ENCODE results near the gene OVAAL.
A peak's percentile ranks its signal among the peaks of the same experiment; 100 is the strongest.

OVAAL gene

DNA sequence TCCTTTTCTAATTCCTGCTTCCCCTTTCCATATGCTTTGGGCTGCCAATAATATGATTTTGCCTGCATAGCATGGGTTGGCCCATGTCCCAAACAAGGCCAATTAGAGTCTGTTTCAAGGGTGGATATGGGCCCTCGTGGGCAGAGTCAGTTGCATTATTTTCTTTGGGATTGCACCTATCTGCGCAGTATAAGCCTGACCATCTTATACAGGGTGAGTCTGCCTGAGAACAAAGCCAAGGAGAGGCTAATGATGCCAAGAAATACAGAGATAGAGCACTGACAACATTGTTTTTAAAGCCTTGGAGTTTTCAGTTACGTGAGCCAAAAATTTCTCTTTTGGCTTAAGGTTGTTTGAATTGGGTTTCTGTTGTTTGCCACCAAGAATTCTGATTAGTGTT lies 18.6 kb downstream of the OVAAL start:
- Histone ChIP-seq H3K4me1 (ENCODE audit: control insufficient read depth in 1 of 2, insufficient read depth in 2 of 2, low read length in 2 of 2) (peaks cover 12 to 18% of the 10 kb centered on the region in 2 experiments), H3K4me3 (ENCODE audit: low read depth, low read length) (no peak overlapping the region), H3K9me3 (ENCODE audit: insufficient read depth, low read depth, low read length) (no peaks in the 10 kb centered on the region), H2BK12ac (ENCODE audit: low read length) (no peak overlapping the region), H3K4me2 (ENCODE audit: low read length) (no peak overlapping the region), H3K79me2 (ENCODE audit: control insufficient read depth, insufficient read depth, low read length, poor library complexity) (no peaks in the 10 kb centered on the region), H2AFZ (ENCODE audit: insufficient read depth, low read length, poor library complexity) (no peak overlapping the region), H3K27ac (ENCODE audit: low read depth, low read length) (no peak overlapping the region), H4K8ac (ENCODE audit: low read depth, low read length) (no peak overlapping the region), H3K14ac (ENCODE audit: low read length) (no peak overlapping the region), H2BK5ac (ENCODE audit: low read depth, low read length, poor library complexity) (no peak overlapping the region), H3K9ac (ENCODE audit: low read length) (no peak overlapping the region), H2AK5ac (ENCODE audit: low read length) (no peak overlapping the region), H3K36me3 (ENCODE audit: control insufficient read depth in 1 of 2, insufficient read depth in 2 of 2, low read length in 2 of 2) (no peaks in the 10 kb centered on the region), H3K23ac (ENCODE audit: low read length) (no peak overlapping the region), H3K18ac (ENCODE audit: low read length) (no peak overlapping the region), H3K4ac (ENCODE audit: low read depth, low read length) (no peak overlapping the region), H4K91ac (ENCODE audit: low read depth, low read length) (no peak overlapping the region), H4K12ac (ENCODE audit: low read depth, low read length) (no peak overlapping the region), H2BK120ac (ENCODE audit: insufficient read depth, low read length, poor library complexity) (no peak overlapping the region), H3K79me1 (ENCODE audit: low read length) (peaks cover 5% of the 10 kb centered on the region), H3K27me3 (ENCODE audit: insufficient read depth, low read length) (no peaks in the 10 kb centered on the region)
- no CpG with 5 or more reads among the region's 3 CpGs for WGBS (ENCODE audit: extremely low coverage, insufficient coverage, insufficient read length)
- no peak for DNase-seq

DNA sequence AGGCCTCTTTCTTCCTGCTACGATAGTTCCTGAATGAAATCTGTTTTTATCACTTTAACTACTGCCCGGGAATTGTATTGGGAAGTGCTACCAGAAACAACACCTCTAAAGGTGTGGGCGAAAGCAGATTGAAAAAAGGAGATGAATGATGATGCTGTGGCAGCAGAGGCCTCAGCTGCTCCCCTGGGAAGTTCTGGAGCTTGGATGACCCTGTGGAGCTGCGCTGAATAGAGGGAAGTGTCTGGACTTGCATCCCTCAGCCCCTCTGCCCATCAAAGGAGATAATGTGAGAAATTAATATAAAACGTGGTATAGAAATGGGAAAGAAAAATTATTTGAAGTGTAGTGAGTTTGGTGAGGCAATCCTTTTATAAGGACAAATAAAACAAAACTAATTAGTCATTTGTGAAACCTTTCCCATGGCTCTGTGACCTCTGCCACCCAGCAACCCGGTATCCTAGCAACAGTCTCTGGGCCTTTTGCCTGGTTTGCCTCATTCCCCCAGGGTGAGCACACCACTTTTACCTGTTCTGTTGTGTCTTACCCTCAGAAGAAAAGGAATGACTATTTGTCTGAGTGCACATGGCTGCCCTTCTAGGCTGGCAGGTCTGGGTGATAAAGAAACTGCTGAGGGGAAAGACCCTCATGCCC lies 21.3 kb downstream of the OVAAL start:
- peak overlapping the region; percentile 8 for H2BK120ac ChIP-seq (ENCODE audit: insufficient read depth, low read length, poor library complexity)
- no peak overlapping the region for H3K23ac ChIP-seq (ENCODE audit: low read length)
- H3K79me2 ChIP-seq (ENCODE audit: control insufficient read depth, insufficient read depth, low read length, poor library complexity) = no peaks in the 10 kb centered on the region
- 100% methylated on average over 1 of the region's 6 CpGs for WGBS (ENCODE audit: extremely low coverage, insufficient coverage, insufficient read length)
- no peaks in the 10 kb centered on the region for H3K36me3 ChIP-seq (ENCODE audit: control insufficient read depth in 1 of 2, insufficient read depth in 2 of 2, low read length in 2 of 2)
- H2BK12ac ChIP-seq (ENCODE audit: low read length) = peak overlapping the region; percentile 19
- H3K27ac ChIP-seq (ENCODE audit: low read depth, low read length) = peak overlapping the region; percentile 28
- H4K91ac ChIP-seq (ENCODE audit: low read depth, low read length) = peak overlapping the region; percentile 5
- H3K9ac ChIP-seq (ENCODE audit: low read length) = no peak overlapping the region
- no peak overlapping the region for H3K14ac ChIP-seq (ENCODE audit: low read length)
- H4K12ac ChIP-seq (ENCODE audit: low read depth, low read length) = no peak overlapping the region
- no peak overlapping the region for H3K4ac ChIP-seq (ENCODE audit: low read depth, low read length)
- no peak overlapping the region for H2BK5ac ChIP-seq (ENCODE audit: low read depth, low read length, poor library complexity)
- no peak overlapping the region for H2AK5ac ChIP-seq (ENCODE audit: low read length)
- peaks cover 16 to 21% of the 10 kb centered on the region in 2 experiments for H3K4me1 ChIP-seq (ENCODE audit: control insufficient read depth in 1 of 2, insufficient read depth in 2 of 2, low read length in 2 of 2)
- H3K4me2 ChIP-seq (ENCODE audit: low read length) = no peak overlapping the region
- no peak overlapping the region for H3K4me3 ChIP-seq (ENCODE audit: low read depth, low read length)
- peaks cover 8% of the 10 kb centered on the region for H3K79me1 ChIP-seq (ENCODE audit: low read length)
- H2AFZ ChIP-seq (ENCODE audit: insufficient read depth, low read length, poor library complexity) = no peak overlapping the region
- DNase-seq = peak; percentile 74 to 86
- H3K9me3 ChIP-seq (ENCODE audit: insufficient read depth, low read depth, low read length) = no peaks in the 10 kb centered on the region
- no peak overlapping the region for H4K8ac ChIP-seq (ENCODE audit: low read depth, low read length)
- H3K18ac ChIP-seq (ENCODE audit: low read length) = no peak overlapping the region
- H3K27me3 ChIP-seq (ENCODE audit: insufficient read depth, low read length) = no peaks in the 10 kb centered on the region

DNA sequence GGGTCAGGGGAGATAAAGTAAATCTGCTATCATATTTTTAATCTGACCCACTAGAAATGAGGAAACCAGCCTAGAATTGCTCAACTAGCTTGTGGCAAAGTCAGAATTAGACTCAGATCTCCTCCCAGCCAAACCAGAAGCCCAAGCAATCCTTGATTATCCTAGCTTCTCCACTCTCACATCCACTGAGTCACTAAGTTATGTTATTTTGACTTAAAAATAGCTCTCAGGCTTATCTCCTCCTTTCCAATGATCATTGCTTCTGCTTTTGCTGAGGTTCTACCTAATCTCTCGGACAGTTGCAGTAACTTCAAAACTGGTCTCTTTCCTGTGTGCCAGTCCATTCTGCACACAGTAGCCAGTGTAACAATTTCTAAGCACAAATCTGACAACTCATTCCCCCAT lies 22.9 kb downstream of the OVAAL start:
- Histone ChIP-seq H4K91ac (ENCODE audit: low read depth, low read length) (no peak overlapping the region), H3K79me2 (ENCODE audit: control insufficient read depth, insufficient read depth, low read length, poor library complexity) (peaks cover 1% of the 10 kb centered on the region), H3K9me3 (ENCODE audit: insufficient read depth, low read depth, low read length) (no peaks in the 10 kb centered on the region), H3K4ac (ENCODE audit: low read depth, low read length) (no peak overlapping the region), H2AK5ac (ENCODE audit: low read length) (no peak overlapping the region), H3K4me3 (ENCODE audit: low read depth, low read length) (no peak overlapping the region), H2AFZ (ENCODE audit: insufficient read depth, low read length, poor library complexity) (no peak overlapping the region), H3K27ac (ENCODE audit: low read depth, low read length) (no peak overlapping the region), H3K79me1 (ENCODE audit: low read length) (peaks cover 16% of the 10 kb centered on the region), H2BK12ac (ENCODE audit: low read length) (no peak overlapping the region), H3K23ac (ENCODE audit: low read length) (no peak overlapping the region), H2BK120ac (ENCODE audit: insufficient read depth, low read length, poor library complexity) (no peak overlapping the region), H3K14ac (ENCODE audit: low read length) (no peak overlapping the region), H3K36me3 (ENCODE audit: control insufficient read depth in 1 of 2, insufficient read depth in 2 of 2, low read length in 2 of 2) (no peaks in the 10 kb centered on the region), H2BK5ac (ENCODE audit: low read depth, low read length, poor library complexity) (peak overlapping the region; percentile 74), H3K18ac (ENCODE audit: low read length) (no peak overlapping the region), H3K4me2 (ENCODE audit: low read length) (no peak overlapping the region), H4K8ac (ENCODE audit: low read depth, low read length) (no peak overlapping the region), H3K27me3 (ENCODE audit: insufficient read depth, low read length) (no peaks in the 10 kb centered on the region), H4K12ac (ENCODE audit: low read depth, low read length) (no peak overlapping the region), H3K4me1 (ENCODE audit: control insufficient read depth in 1 of 2, insufficient read depth in 2 of 2, low read length in 2 of 2) (peaks cover 22 to 29% of the 10 kb centered on the region in 2 experiments), H3K9ac (ENCODE audit: low read length) (no peak overlapping the region)
- DNase-seq = peak in 1 of 2 donors; percentile 36
- no CpG with 5 or more reads among the region's 1 CpG for WGBS (ENCODE audit: extremely low coverage, insufficient coverage, insufficient read length)

DNA sequence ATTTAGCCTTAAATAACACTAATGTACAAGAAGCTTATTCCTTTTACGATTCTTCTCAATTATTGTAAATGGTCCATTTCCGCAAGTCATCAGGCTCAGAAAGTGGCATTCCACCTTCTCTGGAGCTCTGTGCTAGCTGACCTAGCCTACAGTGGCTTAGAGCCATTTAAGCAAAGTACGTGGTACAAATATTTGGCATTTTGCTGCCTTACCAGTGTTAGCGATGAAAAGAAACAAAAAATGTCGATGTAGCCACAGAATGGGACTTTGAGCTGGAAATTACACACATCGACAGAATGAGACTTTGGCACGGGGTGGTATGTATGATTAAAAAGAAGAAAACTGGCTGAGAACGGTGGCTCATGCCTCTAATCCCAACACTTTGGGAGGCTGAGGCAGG lies 26.1 kb downstream of the OVAAL start:
- Histone ChIP-seq H3K9ac (ENCODE audit: low read length) (no peak overlapping the region), H4K12ac (ENCODE audit: low read depth, low read length) (no peak overlapping the region), H3K14ac (ENCODE audit: low read length) (peak overlapping the region; percentile 80), H3K27ac (ENCODE audit: low read depth, low read length) (peak overlapping the region; percentile 84), H2BK120ac (ENCODE audit: insufficient read depth, low read length, poor library complexity) (peak overlapping the region; percentile 74), H4K91ac (ENCODE audit: low read depth, low read length) (peak overlapping the region; percentile 87), H2BK12ac (ENCODE audit: low read length) (peak overlapping the region; percentile 95), H3K9me3 (ENCODE audit: insufficient read depth, low read depth, low read length) (no peaks in the 10 kb centered on the region), H4K8ac (ENCODE audit: low read depth, low read length) (peak overlapping the region; percentile 58), H3K23ac (ENCODE audit: low read length) (no peak overlapping the region), H3K79me1 (ENCODE audit: low read length) (peaks cover 14% of the 10 kb centered on the region), H3K18ac (ENCODE audit: low read length) (peak overlapping the region; percentile 56), H2AK5ac (ENCODE audit: low read length) (peak overlapping the region; percentile 78), H3K4ac (ENCODE audit: low read depth, low read length) (peak overlapping the region; percentile 77), H2BK5ac (ENCODE audit: low read depth, low read length, poor library complexity) (peak overlapping the region; percentile 80), H3K36me3 (ENCODE audit: control insufficient read depth in 1 of 2, insufficient read depth in 2 of 2, low read length in 2 of 2) (no peaks in the 10 kb centered on the region), H3K4me1 (ENCODE audit: control insufficient read depth in 1 of 2, insufficient read depth in 2 of 2, low read length in 2 of 2) (peaks cover 22 to 29% of the 10 kb centered on the region in 2 experiments), H2AFZ (ENCODE audit: insufficient read depth, low read length, poor library complexity) (no peak overlapping the region), H3K27me3 (ENCODE audit: insufficient read depth, low read length) (no peaks in the 10 kb centered on the region), H3K79me2 (ENCODE audit: control insufficient read depth, insufficient read depth, low read length, poor library complexity) (peaks cover 1% of the 10 kb centered on the region), H3K4me2 (ENCODE audit: low read length) (no peak overlapping the region), H3K4me3 (ENCODE audit: low read depth, low read length) (no peak overlapping the region)
- DNase-seq = peak; percentile 46 to 85
- WGBS (ENCODE audit: extremely low coverage, insufficient coverage, insufficient read length) = no CpG with 5 or more reads among the region's 8 CpGs

Data from trophoblast cell (in vitro differentiated cells and primary cell).